Eye (tissue), 1 donor: ENCODE results near the gene PCSK4.
"Not testable (repeated sequence)": the region's sequence is repeated elsewhere in the genome, so short reads cannot be mapped to it uniquely, and the experiment has no call there.

Experiments used
- DNase-seq: peaks from one replicate; pipeline ENCODE4 v3.0.0-alpha.2; 2015

The PCSK4 gene

GRCh38 chr19:1452802-1453524, 37.2 kb downstream of the PCSK4 start:
- no peak for DNase-seq

GRCh38 chr19:1451916-1452801, 38.0 kb downstream of the PCSK4 start:
- peak; percentile 95 for DNase-seq

DNA sequence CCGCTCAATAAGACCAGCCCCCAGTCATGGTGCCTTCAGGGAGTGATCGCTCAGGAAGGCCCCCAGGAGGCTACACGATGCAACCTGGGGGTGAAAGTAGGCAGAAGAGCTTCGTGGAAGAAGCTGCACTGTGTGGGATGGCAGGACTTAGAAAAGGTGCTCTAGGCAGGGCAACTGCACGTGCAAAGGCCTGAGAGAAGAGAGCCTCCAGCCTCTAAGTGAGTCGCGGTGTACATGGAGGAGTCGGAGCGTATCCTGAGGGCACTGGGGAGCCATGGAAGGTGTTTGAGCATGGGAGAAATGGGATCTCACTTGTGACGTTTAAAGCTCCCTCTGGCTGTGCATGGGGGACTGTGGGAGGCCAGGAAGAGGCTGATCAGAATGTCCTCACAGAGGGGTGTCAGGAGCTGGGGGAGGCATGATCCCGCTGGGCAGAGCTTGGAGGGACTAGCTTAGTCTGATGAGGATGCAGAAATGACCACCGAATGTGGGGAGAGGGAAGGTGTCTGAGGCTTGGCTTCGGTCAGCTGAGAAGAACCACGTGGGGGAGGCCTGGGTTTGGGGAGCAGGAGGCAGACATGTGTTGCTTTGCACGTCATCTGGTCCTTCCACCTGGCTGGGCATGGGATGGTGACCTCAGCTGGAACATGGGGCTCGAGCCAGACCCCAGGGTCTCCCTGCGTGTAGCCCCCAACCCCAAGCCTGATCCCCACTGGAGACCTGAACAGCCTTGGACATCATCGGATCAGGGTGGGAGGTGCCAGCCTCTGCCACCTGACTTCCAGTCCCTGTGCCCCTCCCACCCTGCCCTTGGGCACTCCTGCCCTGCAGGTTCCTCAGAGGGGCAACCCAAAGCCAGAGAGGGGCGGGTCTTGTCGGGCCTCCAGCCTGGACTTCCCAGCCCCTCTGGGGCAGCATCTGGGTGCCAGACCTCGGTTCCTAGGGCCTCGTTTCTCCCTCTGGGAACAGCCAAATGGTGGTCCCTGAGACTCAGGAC, 39.1 kb downstream of the PCSK4 start:
- peak; percentile 70 for DNase-seq

GRCh38 chr19:1449467-1450442, 40.4 kb downstream of the PCSK4 start, which contains the start of gene APC2:
Gene APC2 (plus strand): TSS chr19:1450121. CDS start chr19:1453002, 2,881 bp downstream.
- DNase-seq = peak; percentile 94

GRCh38 chr19:1447944-1448343, 42.2 kb downstream of the PCSK4 start:
- DNase-seq = no peak

GRCh38 chr19:1447504-1447903, 42.6 kb downstream of the PCSK4 start:
- no peak for DNase-seq

- DNase-seq = peak; percentile 57
Measured at GRCh38 chr19:1446713-1447481, 43.3 kb downstream of the PCSK4 start.

DNA sequence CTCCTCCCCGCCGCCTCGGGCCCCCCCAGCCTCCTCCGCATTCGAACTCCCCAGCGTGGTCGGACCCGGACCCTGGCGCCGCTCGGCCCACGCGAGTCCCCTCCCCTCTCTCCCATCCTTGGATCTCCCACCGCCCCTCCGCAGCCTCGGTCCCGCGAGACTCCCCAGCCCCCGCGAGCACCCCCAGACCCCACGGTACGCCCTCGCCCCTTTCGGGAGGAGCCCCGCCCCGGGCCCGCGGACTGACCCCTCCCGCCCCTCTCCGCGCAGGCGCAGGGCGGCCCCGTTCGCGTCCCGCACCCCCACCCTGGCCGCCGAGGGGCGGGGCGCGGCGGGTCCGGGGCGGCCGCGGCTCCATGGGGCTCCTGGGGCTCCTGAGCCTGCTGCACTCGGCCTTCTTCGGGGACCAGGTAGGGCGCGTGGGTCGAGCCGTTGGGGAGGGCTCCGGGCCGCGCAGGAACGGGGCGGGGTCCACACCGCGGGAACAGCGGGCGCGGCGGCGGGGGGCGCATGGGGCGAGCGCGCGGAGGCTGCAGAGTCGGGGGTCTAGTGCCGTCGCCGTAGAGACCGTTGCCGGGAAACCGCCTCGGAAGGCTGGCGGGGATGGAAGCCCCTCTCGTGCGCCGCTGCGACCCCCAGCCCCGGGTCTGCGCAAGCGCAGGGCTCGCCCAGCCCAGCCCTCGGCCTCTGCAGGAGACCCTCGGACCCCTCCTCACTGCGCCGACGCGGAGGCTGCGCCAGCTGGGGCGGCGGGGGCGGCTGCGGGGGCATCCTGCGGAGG, 44.0 kb downstream of the PCSK4 start:
- DNase-seq = peak; percentile 94

DNA sequence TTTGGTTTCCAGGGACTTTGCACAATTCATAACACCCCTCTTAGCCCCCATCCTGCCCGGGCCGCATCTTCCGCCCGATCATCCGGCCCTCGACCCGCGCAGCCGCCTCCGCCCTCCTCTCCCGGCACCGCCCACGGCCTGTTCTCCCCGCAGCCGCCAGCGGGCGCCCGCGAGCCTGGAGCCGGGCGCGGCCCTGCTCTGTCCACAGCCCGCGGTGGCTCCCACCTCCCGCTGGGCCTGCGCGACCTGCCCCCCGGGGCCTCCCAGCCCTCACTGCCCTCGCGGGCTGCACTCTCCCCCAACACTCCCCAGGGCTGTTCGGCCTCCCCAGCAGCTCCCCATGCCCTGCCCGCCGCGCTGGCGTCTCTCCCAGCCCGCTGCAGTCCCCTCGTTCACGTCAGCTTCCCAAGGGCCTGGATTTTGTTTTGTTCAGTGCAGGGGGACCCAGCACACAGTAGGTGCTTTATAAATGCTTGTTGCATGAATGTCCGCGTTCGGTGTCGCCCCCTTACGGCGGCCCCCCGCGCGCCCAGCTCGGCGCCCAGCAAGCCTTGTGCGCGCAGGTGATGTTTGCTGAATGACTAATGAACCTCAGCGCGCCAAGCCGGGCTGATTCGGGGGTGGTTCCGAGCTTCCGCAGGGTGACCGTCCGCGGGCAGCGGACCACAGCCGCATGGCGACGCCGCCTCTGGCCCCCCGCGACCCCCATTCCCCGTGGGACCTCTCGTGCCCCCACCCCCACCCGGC, 44.8 kb downstream of the PCSK4 start:
- peak; percentile 94 for DNase-seq

DNA sequence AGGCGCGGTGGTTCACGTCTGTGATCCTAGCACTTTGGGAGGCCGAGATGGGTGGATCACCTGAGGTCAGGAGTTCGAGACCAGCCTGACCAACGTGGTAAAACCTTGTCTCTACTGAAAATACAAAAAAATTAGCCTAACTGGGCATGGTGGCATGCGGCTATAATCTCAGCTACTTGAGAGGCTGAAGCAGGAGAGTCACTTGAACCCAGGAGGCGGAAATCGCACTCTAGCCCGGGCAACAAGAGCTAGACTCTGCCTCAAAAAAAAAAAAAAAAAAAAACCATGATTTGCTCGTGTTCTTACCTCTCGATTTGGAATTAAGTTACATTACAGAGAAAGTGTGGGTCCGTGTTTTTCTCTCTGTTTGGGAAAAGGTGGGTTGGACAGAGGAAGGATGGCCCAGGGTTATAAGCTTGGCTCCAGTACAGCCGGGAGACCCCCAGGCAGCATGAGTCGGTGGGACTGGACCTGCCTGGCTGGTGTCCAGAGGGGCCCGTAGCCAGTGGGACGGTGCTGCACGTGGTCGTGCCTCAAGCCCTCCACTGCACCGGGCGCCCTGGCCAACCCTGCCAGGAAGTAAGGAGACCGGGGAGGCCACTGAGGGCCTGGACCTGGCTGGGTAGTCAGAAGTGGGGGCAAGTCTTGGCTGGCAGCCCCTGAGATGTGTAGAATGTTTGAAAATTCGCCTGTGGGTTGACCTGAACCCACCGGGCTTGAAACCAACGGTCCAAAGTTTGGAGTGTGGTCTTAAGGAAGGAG, 48.3 kb downstream of the PCSK4 start:
- DNase-seq = no peak

- no peak for DNase-seq
Measured at GRCh38 chr19:1441022-1441426, 49.1 kb downstream of the PCSK4 start.

DNA sequence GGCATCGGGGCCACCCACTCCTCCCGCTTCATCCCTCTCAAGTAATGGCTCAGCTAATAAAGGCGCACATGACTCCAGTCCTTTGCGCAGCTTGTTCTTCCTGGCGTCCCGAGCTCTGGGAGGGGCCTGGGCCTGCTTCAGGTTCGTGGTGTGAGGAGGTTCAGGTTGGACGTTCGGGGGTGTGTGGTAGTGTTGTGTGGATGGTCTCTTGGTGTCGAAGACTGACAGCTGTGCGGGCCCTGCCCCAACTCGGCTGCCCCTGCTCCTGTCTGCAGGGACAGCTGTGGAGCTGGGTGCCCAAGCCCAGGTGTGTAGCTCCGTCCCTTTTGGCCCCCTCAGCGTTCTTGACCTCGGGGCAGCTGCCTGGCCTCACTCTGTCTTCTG, 49.7 kb downstream of the PCSK4 start:
- no peak for DNase-seq

DNA sequence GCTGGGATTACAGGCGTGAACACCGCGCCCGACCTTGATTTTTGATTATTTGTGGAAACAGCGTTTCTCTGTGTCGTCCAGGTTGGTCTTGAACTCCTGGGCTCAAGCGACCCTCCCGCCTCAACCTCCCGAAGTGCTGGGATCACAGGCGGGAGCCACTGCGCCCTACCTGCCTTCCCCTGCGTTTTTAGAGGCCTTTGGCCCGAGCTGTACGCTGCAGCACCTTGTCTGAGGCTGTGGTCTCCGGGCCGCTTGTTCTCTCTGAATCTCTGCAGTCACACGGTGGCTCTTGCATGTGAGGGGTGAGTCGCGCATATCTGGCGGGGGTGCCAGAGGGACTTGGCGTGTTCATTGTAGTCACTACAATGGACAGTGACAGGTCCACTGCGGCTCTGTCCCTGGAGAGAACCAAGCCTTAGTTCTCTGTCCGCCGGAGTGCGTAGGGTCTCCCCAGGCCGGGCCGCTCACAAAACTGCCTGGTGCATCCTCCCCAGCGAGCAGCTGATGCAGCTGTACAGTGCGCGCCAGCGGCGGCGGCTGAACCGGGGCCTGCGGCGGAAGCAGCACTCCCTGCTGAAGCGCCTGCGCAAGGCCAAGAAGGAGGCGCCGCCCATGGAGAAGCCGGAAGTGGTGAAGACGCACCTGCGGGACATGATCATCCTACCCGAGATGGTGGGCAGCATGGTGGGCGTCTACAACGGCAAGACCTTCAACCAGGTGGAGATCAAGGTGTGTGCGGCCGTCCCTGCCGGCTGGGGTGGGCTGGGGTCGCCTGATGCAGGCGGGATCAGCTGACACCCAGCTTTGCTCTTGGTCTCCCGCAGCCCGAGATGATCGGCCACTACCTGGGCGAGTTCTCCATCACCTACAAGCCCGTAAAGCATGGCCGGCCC, 50.4 kb downstream of the PCSK4 start:
- DNase-seq = not testable (repeated sequence)

DNA sequence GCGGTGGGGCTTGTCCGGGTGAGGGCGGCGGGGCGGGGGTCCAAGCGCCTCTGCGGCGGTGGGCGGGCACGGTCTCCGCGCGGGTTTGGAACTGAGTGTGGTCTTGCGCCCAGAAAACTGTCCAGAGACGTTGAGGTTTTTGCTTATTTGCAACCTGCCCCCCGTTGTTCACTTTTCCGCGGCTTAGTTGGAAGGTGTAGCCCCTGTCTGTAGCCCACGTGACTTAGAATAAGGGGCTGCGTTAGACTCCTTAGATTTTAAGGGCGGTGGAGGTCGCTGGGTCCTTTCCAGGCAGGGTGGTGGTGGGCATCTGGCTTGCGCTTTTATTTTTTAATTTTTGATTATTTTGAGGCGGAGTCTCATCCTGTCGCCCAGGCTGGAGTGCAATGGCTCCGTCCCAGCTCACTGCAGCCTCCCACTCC, 51.2 kb downstream of the PCSK4 start:
- DNase-seq = no peak

DNA sequence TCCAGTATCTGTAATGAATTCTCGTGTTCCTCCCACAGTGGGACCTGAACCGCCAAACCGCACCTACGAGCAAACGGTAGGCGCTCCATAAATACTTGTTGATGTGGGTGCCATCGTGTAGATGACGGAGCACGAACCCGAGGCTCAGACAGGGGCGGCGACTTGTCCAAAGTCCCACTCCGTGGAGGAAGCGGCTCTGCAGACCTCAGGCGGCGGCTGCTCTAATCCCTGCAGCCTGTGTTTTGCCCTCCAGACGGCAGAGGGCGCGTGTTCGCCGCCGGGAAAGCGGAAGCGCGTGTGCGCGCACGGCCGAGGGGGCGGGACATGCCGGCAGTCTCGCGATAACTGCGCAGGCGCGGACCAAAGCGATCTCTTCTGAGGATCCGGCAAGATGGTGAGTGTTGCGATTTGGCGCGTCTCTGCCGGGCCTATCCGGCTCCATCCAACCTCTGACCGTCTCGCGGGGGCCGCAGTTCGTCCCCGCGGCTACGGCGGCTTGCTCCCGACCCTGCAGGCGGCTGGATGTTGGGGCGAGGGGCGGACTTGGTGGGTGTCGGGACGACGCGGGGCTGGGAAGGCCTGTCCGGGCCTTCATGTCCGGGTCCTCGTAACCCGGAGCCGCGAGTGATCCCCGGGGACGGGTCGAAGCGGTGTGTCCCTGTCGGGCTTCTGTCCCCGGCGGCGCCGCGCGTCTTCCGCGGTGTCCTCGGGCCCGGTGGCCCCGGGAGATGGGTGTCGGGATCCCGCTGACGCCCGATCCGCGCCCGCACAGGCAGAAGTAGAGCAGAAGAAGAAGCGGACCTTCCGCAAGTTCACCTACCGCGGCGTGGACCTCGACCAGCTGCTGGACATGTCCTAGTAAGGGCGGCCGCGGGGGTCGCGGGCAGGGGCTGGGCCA, 51.9 kb downstream of the PCSK4 start, which contains the start of gene RPS15:
TSS of gene RPS15 (plus strand) at position 362 of the 898 bp plus-strand sequence. CDS start at position 392, 30 bp downstream.
- DNase-seq = peak; percentile 98

- DNase-seq = no peak
Measured at GRCh38 chr19:1437609-1438008, 52.5 kb downstream of the PCSK4 start.
